DND-41 (cell line): ENCODE data around the gene FAM24A.

ENCODE experiments used
- CTCF ChIP-seq: IDR thresholded peaks from 2 replicates; pipeline ENCODE4 v1.5.1; 2012; ENCODE audit warnings: borderline replicate concordance, low read length, moderate library complexity, mild to moderate bottlenecking; ENCODE audit not compliant: poor library complexity, severe bottlenecking; ENCODE audit errors: extremely low read depth
- EZH2 ChIP-seq: IDR thresholded peaks from 3 replicates; pipeline ENCODE4 v1.6.1; 2012; ENCODE audit warnings: borderline replicate concordance, low read depth, mild to moderate bottlenecking, moderate library complexity, low read length, inconsistent platforms; ENCODE audit not compliant: severe bottlenecking

GRCh38 chr10:122962405-122962804, 52.0 kb downstream of the FAM24A start:
- TF ChIP-seq CTCF, result no peak
- TF ChIP-seq EZH2, result no peak
